Retinal pigment epithelial cell (primary cell): ENCODE measurements around the gene CES4A.
"Not testable (repeated sequence)": the region's sequence is repeated elsewhere in the genome, so short reads cannot be mapped to it uniquely, and the experiment has no call there.

Source experiments
- DNase-seq: peaks from one replicate; pipeline ENCODE4 v3.0.0-alpha.2; 2010; ENCODE audit warnings: low read depth
- H3K4me3 ChIP-seq: 2 replicates; pipeline ENCODE4 v1.5.1; 2011; ENCODE audit warnings: mild to moderate bottlenecking, low read length, control low read depth, moderate library complexity
- CTCF ChIP-seq: conservative IDR thresholded peaks from 2 replicates; pipeline ENCODE4 v1.5.1; 2011; ENCODE audit warnings: low read depth, low read length, control low read depth, inconsistent platforms

Gene CES4A

GRCh38 chr16:66968847-66969246 is 19.5 kb upstream of the CES4A start:
- no peak for TF ChIP-seq CTCF
- no peak for DNase-seq
- H3K4me3 ChIP-seq = no peak overlapping the region

- H3K4me3 ChIP-seq = no peak overlapping the region
- TF ChIP-seq CTCF = no peak
- no peak for DNase-seq
Measured at GRCh38 chr16:66970775-66971720, 17.3 kb upstream of the CES4A start.

GRCh38 chr16:66972983-66973382 is 15.4 kb upstream of the CES4A start:
- no peak for TF ChIP-seq CTCF
- DNase-seq = no peak
- H3K4me3 ChIP-seq = no peak overlapping the region

GRCh38 chr16:66973716-66974115 is 14.7 kb upstream of the CES4A start:
- DNase-seq = no peak
- TF ChIP-seq CTCF = no peak
- no peak overlapping the region for H3K4me3 ChIP-seq

- DNase-seq, H3K4me3 ChIP-seq: not testable (repeated sequence)
Measured at GRCh38 chr16:66974156-66974931, 14.0 kb upstream of the CES4A start.

- not testable (repeated sequence) for H3K4me3 ChIP-seq, DNase-seq
Measured at GRCh38 chr16:66974932-66975246, 13.5 kb upstream of the CES4A start.

GRCh38 chr16:66975302-66975893 is 13.0 kb upstream of the CES4A start:
- DNase-seq = no peak
- H3K4me3 ChIP-seq = no peak overlapping the region
- no peak for TF ChIP-seq CTCF
